K562 (cell line): Measurements from ENCODE around the gene MOSPD3. TPM values are rescaled to one million over a fixed set of nuclear protein-coding genes. Genes with fewer than 3 reads are reported as not detected.

ENCODE experiments used
- ATAC-seq: fragments of 200-7000 bp; cut with Tn5 transposase; 3 replicates; pipeline ENCODE4 v1.9.1; 2020; ENCODE audit warnings: moderate library complexity
- BruUV-seq: library from RNA; stranded (reverse); fragments of 400-500 nt; replicated peaks from 2 replicates; lab custom pipeline; 2021; lab: Mats Ljungman, UMichigan
- CTCF ChIA-PET: fragments of 300-600 bp; formaldehyde crosslinking; extraction: SDS; loops from one replicate; lab custom pipeline; 2021; ENCODE audit warnings: low intra/inter-chr PET ratio; lab: Yijun Ruan, JAX
- POLR2A ChIA-PET: fragments of 300-600, 350-650 bp; sonication (Branson Sonifier 250); formaldehyde crosslinking; extraction: SDS; loops from one replicate; lab custom pipeline; 2021; ENCODE audit warnings: antibody characterized with exemption, inconsistent platforms; lab: Yijun Ruan, JAX
- DNase-seq, 4 experiments: peaks; one replicate each; pipeline versions ENCODE4 v3.0.0 to v3.0.0-alpha.2; 2011 to 2018; ENCODE audit warnings: low spot score in 3 of 4, mixed read lengths in 3 of 4; ENCODE audit errors: extremely low read depth in 1 of 4
- FAIRE-seq: peaks from 2 replicates; lab custom pipeline; 2011; peaks lifted over from hg19 to GRCh38; lab: Jason Lieb, UNC
- H2AFZ ChIP-seq: 2 replicates; pipeline ENCODE4 v1.6.0; 2011; ENCODE audit warnings: low read depth, low read length, control low read depth, inconsistent platforms
- H3K27ac ChIP-seq: fragments of 200-600 bp; 3 replicates; pipeline ENCODE4 v1.8.0; 2011; ENCODE audit warnings: low read depth, mild to moderate bottlenecking, control low read depth, inconsistent platforms, low read length, moderate library complexity, mixed read lengths; ENCODE audit errors: extremely low read depth
- H3K27me3 ChIP-seq, 2 experiments: fragments of 300-600 bp in 1 of 2; 2 replicates in 1 of 2; 3 replicates in 1 of 2; pipeline versions ENCODE4 v1.6.0 to v1.8.0; 2011; ENCODE audit warnings: inconsistent platforms in 2 of 2, low read length in 2 of 2, mild to moderate bottlenecking in 1 of 2, mixed read lengths in 1 of 2, moderate library complexity in 1 of 2; ENCODE audit not compliant: control insufficient read depth in 2 of 2, insufficient read depth in 2 of 2
- H3K36me3 ChIP-seq: fragments of 300-600 bp; 3 replicates; pipeline ENCODE4 v1.8.0; 2011; ENCODE audit warnings: mild to moderate bottlenecking, low read length, inconsistent platforms; ENCODE audit not compliant: control insufficient read depth, insufficient read depth
- H3K4me1 ChIP-seq, 2 experiments: fragments of 200-600 bp in 1 of 2; replicated peaks in 1 of 2; 2 replicates in 1 of 2; 3 replicates in 1 of 2; pipeline versions ENCODE4 v1.5.1 to v1.8.0; 2011; ENCODE audit warnings: inconsistent platforms in 2 of 2, low read length in 2 of 2, mild to moderate bottlenecking in 1 of 2, mixed read lengths in 1 of 2, moderate library complexity in 1 of 2; ENCODE audit not compliant: control insufficient read depth in 2 of 2, insufficient read depth in 2 of 2
- H3K4me2 ChIP-seq: 2 replicates; pipeline ENCODE4 v1.6.1; 2011; ENCODE audit warnings: low read length, control low read depth, inconsistent platforms, mixed read lengths; ENCODE audit not compliant: insufficient read depth
- H3K4me3 ChIP-seq: fragments of 200-600 bp; sonication (generic), shearing (Covaris generic); 2 replicates; pipeline ENCODE4 v1.5.1; 2016; ENCODE audit warnings: control low read depth, inconsistent platforms
- H3K79me2 ChIP-seq: fragments of 200-600 bp; 3 replicates; pipeline ENCODE4 v1.8.0; 2011; ENCODE audit warnings: low read length, inconsistent platforms; ENCODE audit not compliant: control insufficient read depth, insufficient read depth
- H3K9ac ChIP-seq, 2 experiments: 2 replicates each; pipeline versions ENCODE4 v1.6.0 to v1.6.1; 2011; ENCODE audit warnings: low read depth in 2 of 2, low read length in 2 of 2, control low read depth in 1 of 2, inconsistent platforms in 1 of 2, mild to moderate bottlenecking in 1 of 2, mixed read lengths in 1 of 2; ENCODE audit not compliant: insufficient read depth in 1 of 2
- H3K9me1 ChIP-seq: one replicate; pipeline ENCODE4 v1.6.0; 2011; ENCODE audit warnings: inconsistent platforms, mild to moderate bottlenecking, low read length, moderate library complexity; ENCODE audit not compliant: control insufficient read depth, insufficient read depth
- H3K9me3 ChIP-seq: replicated peaks from 2 replicates; pipeline ENCODE4 v1.5.1; 2011; ENCODE audit warnings: low read depth, low read length, inconsistent platforms; ENCODE audit not compliant: control insufficient read depth, insufficient read depth
- H4K20me1 ChIP-seq: replicated peaks from 2 replicates; pipeline ENCODE4 v1.6.1; 2011; ENCODE audit warnings: low read length, inconsistent platforms, mixed read lengths; ENCODE audit not compliant: control insufficient read depth, insufficient read depth
- BRD4 ChIP-seq: fragments of 200-600 bp; sonication (generic); IDR thresholded peaks from 2 replicates; pipeline ENCODE4 v1.6.1; 2017; ENCODE audit warnings: inconsistent platforms
- CC2D1A ChIP-seq: fragments of 450-650 bp; IDR thresholded peaks from 2 replicates; pipeline ENCODE4 v1.6.1; 2017; ENCODE audit warnings: mild to moderate bottlenecking
- MAFK ChIP-seq: IDR thresholded peaks from 2 replicates; pipeline ENCODE4 v1.6.1; 2011; ENCODE audit warnings: low read length, improper control_type of control experiment
- NCOA2 ChIP-seq, 2 experiments: fragments of 450-650 bp; IDR thresholded peaks; 2 replicates each; pipeline ENCODE4 v1.6.1; 2018; ENCODE audit warnings: mild to moderate bottlenecking in 2 of 2, moderate library complexity in 1 of 2; ENCODE audit not compliant: partially characterized antibody in 2 of 2
- REST ChIP-seq, 2 experiments: fragments of 450-650 bp; formaldehyde crosslinking in 1 of 2; IDR thresholded peaks; 2 replicates each; pipeline versions ENCODE4 v1.4.0 to v1.6.1; 2014 to 2020; ENCODE audit warnings: mild to moderate bottlenecking in 2 of 2, borderline replicate concordance in 1 of 2, low read depth in 1 of 2
- ZBTB2 ChIP-seq: fragments of 450-650 bp; IDR thresholded peaks from 2 replicates; pipeline ENCODE4 v1.6.1; 2016; ENCODE audit warnings: antibody characterized with exemption
- ZNF583 ChIP-seq: fragments of 250-450 bp; sonication (Bioruptor Pico); IDR thresholded peaks from 2 replicates; pipeline ENCODE4 v1.4.0; 2020
- ZNF830 ChIP-seq: fragments of 250-450 bp; sonication (Bioruptor Pico); IDR thresholded peaks from 2 replicates; pipeline ENCODE4 v1.5.0; 2021; ENCODE audit warnings: mild to moderate bottlenecking
- WGBS: fragments of 100-300 bp; shearing (Covaris generic); methylation state at CpG from one replicate; pipeline ENCODE4 v1.1.6; 2016; ENCODE audit warnings: low coverage, mixed read lengths; ENCODE audit not compliant: insufficient coverage; ENCODE audit errors: missing lambda C conversion rate; 5-methylcytosine and 5-hydroxymethylcytosine counted together
- in situ Hi-C: fragments of 300-500 bp; cut with MboI; formaldehyde crosslinking; loops from 4 replicates; pipeline ENCODE4 v1.15.0; 2018; ENCODE audit warnings: inconsistent platforms, mixed read lengths
- intact Hi-C: fragments of 100-400 bp; cut with micrococcal nuclease; formaldehyde crosslinking; loops from 2 replicates; pipeline ENCODE4 v1.14.2; 2022
- polyA plus RNA-seq, 8 experiments: library from polyadenylated mRNA; depleted of rRNA in 4 of 8; stranded (reverse) in 5 of 8; unstranded in 3 of 8; fragments of >200 nt; fragmentation: Nextera tagmentation in 2 of 8; fragmentation: Illumina TruSeq in 1 of 8; extraction: Ambion mirVana in 2 of 8; extraction: Trizol in 1 of 8; gene quantifications; 2 replicates each; pipeline versions ENCODE4 v1.2.1 to v1.2.3, GENCODE V29; 2011 to 2014; ENCODE audit warnings: inconsistent platforms in 1 of 8, missing spikeins in 1 of 8
- total RNA-seq, 7 experiments: library from RNA; depleted of rRNA in 6 of 7; stranded (reverse); fragments of >200 nt in 6 of 7; fragmentation: Illumina TruSeq in 2 of 7; extraction: Trizol in 2 of 7; gene quantifications; 2 replicates each; pipeline versions ENCODE4 v1.2.1 to v1.2.3, GENCODE V29; 2011 to 2021; ENCODE audit warnings: low replicate concordance in 1 of 7
- TF ChIP-seq, protein P1 (sequence below): sonication (generic); formaldehyde crosslinking; IDR thresholded peaks from 2 replicates; pipeline ENCODE4 v1.8.0; 2022; ENCODE audit warnings: mild to moderate bottlenecking, missing genetic modification reagents

MOSPD3 gene
- total and polyA plus RNA-seq, 9 of the 15 experiments (the other 6 are each of a cell fraction or from before 2014, with no cell fraction given): 1.4 to 32.1 (median 7.3) TPM

DNA sequence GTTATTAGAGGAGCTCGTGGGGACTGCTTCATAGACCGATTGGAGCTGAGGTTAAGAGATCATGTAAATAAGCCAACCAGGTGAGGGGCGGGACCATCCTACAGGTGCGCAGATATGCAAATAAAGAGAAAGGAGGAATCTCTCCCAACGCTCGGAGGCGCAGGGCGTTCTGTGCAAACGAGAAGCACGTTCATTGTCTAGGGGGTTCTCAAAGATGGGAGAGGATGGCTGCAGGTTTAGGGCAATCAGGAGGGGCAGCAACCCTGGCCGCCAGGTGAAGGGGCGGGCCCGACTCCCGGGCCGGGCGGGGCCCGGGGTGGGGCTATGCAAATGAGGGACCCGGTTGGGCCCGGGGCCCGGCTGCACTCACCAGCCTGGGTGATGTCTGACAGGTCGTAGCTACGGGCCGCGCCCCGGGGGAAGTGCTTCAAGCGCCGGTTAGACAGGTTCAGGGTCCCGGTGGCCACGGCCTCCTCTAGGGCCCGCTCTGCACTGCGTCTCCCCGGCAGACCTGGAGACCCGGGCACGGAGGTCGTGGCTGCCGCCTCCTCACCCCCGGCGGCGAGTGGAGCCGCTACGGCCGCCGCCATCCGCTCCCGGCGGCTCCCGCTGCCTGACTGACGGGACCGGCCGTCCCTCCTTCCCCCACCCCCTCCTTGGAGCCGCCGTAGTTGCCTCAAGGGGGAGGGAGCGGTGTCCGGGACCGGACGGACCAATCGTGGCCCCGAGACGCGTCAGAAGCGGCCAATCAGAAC lies 26.7 kb upstream of the MOSPD3 start, which contains the start of gene LRCH4:
LRCH4 (minus strand) TSS at position 619 of the 755 bp plus-strand sequence; CDS start at position 590, 29 bp downstream.
- H3K27ac ChIP-seq: peak within 1 kb of the TSS; percentile 88
- peak within 1 kb of the TSS; percentile 100 for H3K4me2 ChIP-seq
- ChIA-PET POLR2A (interaction anchor here (0.6 to 3.5 kb wide), 41 partner anchors 9 to 503 kb away, joined by 3 to 27 read pairs (median 4); partner anchors contain the start of genes AGFG2, GNB2, MEPCE and MOSPD3), CTCF (interaction anchor here (0.6 to 1.1 kb wide), 2 partner anchors 106 to 492 kb away, joined by 3 to 4 read pairs; no protein-coding TSS in a partner anchor)
- H3K9me1 ChIP-seq: peaks cover 12% of the 10 kb centered on the region
- no peak for FAIRE-seq
- H3K9ac ChIP-seq: peak within 1 kb of the TSS; percentile 90 to 97
- WGBS: under 1% methylated on average over 56 of the region's 61 CpGs
- peak within 1 kb of the TSS; percentile 75 for H3K4me3 ChIP-seq
- BruUV-seq: no TSS peak
- H4K20me1 ChIP-seq: peaks cover 24% of the 10 kb centered on the region
- peak; percentile 67 for ATAC-seq
- peaks cover 26 to 70% of the 10 kb centered on the region in 2 experiments for H3K4me1 ChIP-seq
- intact Hi-C loops (no loop called here), in situ Hi-C loops (no loop called here)
- DNase-seq: peak; percentile 70 to 100 (median 98)
- peak within 1 kb of the TSS; percentile 86 for H2AFZ ChIP-seq
- no peaks in the 10 kb centered on the region for H3K27me3 ChIP-seq
- peaks cover 36% of the 10 kb centered on the region for H3K36me3 ChIP-seq
- H3K9me3 ChIP-seq: no peaks in the 10 kb centered on the region
- peaks cover 31% of the 10 kb centered on the region for H3K79me2 ChIP-seq
- TF ChIP-seq CC2D1A: peak; percentile 85; the same call in 1 of the 2 replicates
- no peak for TF ChIP-seq NCOA2 (IDR thresholded peaks at IDR 0.05; ENCODE audit: partially characterized antibody in 2 of 2)
- no peak for TF ChIP-seq MAFK
- peak; percentile 67; the same call in 1 of the 2 replicates for TF ChIP-seq ZNF830 (CRISPR knock-in tag)
- peak; percentile 81 for TF ChIP-seq REST (IDR thresholded peaks at IDR 0.05; ENCODE audit: borderline replicate concordance)
- peak; percentile 89 for TF ChIP-seq REST (CRISPR knock-in tag; IDR thresholded peaks at IDR 0.05; ENCODE audit: low read depth)
- TF ChIP-seq, protein P1, sequence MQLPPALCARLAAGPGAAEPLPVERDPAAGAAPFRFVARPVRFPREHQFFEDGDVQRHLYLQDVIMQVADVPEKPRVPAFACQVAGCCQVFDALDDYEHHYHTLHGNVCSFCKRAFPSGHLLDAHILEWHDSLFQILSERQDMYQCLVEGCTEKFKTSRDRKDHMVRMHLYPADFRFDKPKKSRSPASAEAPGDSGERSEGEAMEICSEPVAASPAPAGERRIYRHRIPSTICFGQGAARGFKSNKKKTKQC: peak; percentile 70
- peak; percentile 45; the same call in 1 of the 2 replicates for TF ChIP-seq ZNF583 (CRISPR knock-in tag)
- peak; percentile 58; the same call in 1 of the 2 replicates for TF ChIP-seq BRD4
- 0 out of 2 replicates have a peak, but pooled peaks have one; percentile 21 for TF ChIP-seq ZBTB2
